Caki2 (cell line): ENCODE data around the gene FAM177B. TPM values are rescaled to one million over a fixed set of nuclear protein-coding genes. Genes with fewer than 3 reads are reported as not detected.

Source experiments
- DNase-seq: peaks from one replicate; pipeline ENCODE4 v3.0.0-alpha.2; 2015; ENCODE audit warnings: low read depth
- in situ Hi-C: cut with HindIII; loops from 2 replicates; pipeline ENCODE4 v1.10.0; 2016; ENCODE audit warnings: low sequenced_read_pairs, low pct_unique_long_range_greater_than_20kb, mixed read lengths
- total RNA-seq: library from RNA; depleted of rRNA; stranded (reverse); fragments of >200 nt; shearing (Covaris generic); gene quantifications from 2 replicates; pipeline ENCODE4 v1.2.3, GENCODE V29; 2014; ENCODE audit warnings: low replicate concordance; rRNA removed

Gene FAM177B
- 1.4 TPM in 1 of 2 replicates, not detected in the other for total RNA-seq

GRCh38 chr1:222736972-222737371, at the start of gene FAM177B:
TSS of gene FAM177B (plus strand) at chr1:222737202. CDS start at chr1:222746546, 9,344 bp downstream.
- in situ Hi-C loops, result loop anchor here (25.0 kb wide), 1 partner anchor 350 kb away; no protein-coding TSS in a partner anchor
- peak; percentile 46 for DNase-seq

DNA sequence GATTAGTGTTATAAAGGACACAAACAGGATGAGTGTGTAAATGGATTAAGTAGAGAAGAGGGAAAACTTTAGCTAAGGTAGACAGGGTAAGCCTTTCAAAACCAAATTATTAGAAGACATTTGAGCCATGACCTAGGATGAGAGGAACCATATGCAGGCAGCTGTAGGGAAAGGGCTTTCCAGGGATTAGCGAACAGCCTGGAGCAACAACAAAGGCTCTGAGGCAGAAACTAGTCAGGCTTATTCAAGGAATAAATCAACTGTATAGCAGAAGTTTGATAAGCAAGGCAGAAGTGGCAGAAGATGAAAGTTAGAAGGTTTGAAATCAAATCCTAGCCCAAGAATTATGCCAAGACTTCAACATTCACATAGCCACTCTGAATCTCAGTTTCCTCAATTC, 46.0 kb upstream of the FAM177B start:
- no peak for DNase-seq
- in situ Hi-C loops, result no loop called here

DNA sequence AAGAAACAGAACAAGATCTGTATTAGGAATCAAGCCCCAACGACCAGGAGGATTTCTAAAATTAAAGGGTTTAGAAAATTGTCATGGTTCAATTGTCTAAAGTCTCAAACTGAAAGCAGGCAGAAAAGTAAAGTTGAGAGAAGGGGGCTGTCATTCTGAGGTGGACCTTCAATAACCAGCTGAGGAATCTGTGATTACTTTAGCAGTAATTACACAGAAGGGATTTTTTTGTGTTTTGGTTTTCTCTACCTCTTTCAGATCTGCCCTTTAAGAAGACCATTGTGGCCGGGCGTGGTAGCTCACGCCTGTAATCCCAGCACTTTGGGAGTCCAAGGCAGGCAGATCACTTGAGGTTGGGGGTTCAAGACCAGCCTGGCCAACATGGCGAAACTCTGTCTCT, 42.1 kb upstream of the FAM177B start:
- no peak for DNase-seq
- in situ Hi-C loops, result no loop called here

GRCh38 chr1:222696741-222697140, 40.3 kb upstream of the FAM177B start:
- DNase-seq, result no peak
- in situ Hi-C loops, result no loop called here

GRCh38 chr1:222697203-222697602, 39.8 kb upstream of the FAM177B start:
- DNase-seq, result no peak
- in situ Hi-C loops, result no loop called here

GRCh38 chr1:222697826-222698225, 39.2 kb upstream of the FAM177B start:
- no peak for DNase-seq
- in situ Hi-C loops, result no loop called here

GRCh38 chr1:222702210-222702609, 34.8 kb upstream of the FAM177B start:
- in situ Hi-C loops, result no loop called here

GRCh38 chr1:222704260-222704659, 32.7 kb upstream of the FAM177B start:
- in situ Hi-C loops, result no loop called here
- DNase-seq, result no peak

More at GRCh38 chr1:222702210-222702609, 34.8 kb upstream of the FAM177B start:
- no peak for DNase-seq

GRCh38 chr1:222706815-222707214, 30.2 kb upstream of the FAM177B start:
- no peak for DNase-seq
- in situ Hi-C loops, result no loop called here

DNA sequence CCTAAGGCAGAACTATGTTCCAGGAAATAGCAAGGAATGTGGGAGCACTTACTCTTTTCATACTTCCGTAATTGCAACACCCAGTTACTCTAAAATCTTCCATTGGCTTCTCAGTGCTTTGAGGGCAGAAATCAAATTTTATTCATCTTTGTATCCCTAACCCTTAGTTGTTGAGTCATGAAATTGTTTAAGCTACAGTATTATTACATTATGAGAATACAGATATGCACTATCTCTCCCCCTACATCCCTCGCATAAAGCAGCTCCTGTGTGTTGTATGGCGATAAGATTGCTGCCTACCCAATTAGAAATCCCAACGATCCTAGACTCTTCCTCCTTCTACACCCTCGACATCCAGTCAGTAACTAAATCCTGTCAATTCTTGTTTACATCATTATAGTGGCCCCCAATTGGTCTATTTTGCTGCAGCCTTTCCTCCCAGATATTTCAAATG, 27.3 kb upstream of the FAM177B start:
- in situ Hi-C loops, result no loop called here
- DNase-seq, result no peak

DNA sequence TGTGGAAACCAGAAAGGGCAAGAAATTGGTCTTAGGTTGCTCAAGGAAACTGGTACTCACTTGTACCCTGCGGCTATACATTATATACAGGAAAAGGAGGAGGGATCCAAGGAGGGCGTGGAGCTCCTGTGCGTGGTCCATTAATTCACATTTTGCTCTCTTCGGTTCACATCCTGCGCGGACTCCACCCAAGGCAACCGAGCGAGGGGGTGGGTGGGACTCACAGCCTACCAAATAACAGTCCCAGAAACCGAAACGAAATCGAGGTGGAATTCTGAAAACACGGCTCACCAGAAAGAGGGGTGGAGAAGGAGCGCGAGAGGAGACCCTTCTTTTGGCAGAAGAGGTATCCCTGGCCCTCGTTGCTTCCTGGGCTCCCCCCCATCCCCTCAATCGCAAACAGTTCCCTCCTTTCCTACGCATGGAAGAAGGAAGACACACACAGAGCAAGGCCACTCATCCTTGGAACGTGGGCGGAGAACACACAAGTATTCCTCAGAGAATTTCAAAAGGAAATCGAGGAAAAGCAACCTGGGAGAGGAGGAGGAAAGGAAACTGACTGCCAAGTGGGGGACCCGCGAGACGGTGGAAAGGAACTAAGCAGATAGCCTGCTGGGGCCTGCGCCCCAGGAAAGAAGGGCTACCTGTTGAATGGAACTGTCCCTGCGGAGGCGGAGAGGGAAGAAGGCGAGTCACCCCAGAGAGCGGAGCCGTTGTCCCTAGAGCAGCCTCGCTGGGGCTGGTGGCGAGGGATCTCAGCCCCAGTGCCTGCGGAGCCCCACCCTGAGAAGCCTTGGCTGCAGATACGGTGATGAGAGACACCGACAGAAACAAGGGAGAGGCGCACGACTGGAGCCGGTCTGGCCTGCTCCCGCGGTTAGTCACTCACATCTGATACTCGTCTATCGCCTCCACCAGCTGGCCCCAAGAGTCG, 25.4 kb upstream of the FAM177B start:
- DNase-seq, result peak; percentile 66
- in situ Hi-C loops, result no loop called here

- in situ Hi-C loops, result no loop called here
- DNase-seq, result peak; percentile 90
Measured at GRCh38 chr1:222712253-222713090, 24.5 kb upstream of the FAM177B start, which contains the start of the genes AIDA and BROX. TSS of gene AIDA (minus strand) at chr1:222712491. CDS start at chr1:222712317, 174 bp downstream. TSS of gene BROX (plus strand) at chr1:222712564. CDS start at chr1:222715700, 3,136 bp downstream.

DNA sequence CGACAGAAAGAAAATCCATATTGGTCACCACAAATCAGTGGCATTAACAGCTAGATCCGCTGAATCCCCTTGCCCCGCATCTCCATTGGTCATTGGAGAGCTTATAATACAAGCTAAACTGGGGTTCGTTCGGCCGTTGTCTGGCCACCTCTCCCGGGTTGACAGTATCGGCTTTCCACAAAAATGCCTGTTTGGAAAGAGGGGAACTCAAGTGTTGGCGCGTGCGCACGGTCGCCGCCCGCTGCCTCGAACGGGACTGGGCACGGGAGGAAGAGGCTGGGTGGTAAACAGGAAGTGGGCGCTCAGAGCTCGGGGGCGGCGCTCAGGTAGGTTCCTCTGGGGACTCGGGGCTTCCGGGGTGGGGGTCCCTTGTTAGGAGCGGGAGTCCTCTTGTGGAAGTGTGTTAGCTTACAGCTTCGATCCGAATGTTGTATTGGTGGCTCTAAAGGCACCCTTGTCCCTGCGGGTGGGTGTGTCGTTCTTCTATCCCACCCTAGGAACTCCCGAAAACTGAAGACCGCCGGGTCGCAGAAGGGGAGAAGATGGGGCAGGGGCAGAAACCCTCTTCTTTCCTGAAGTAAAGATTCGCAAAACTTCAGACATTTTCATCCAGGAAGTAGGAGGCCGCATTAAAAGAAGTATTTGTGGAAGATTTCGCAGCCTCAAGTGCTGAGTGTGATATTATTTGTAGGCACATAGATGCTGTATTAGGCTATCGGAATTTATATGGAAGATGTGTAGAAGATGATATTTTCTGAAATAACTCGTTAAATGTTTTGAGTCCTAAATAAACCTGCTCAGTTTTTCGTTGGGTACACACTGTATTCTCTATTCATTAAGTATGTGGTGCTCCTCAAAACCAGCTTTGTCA, 23.7 kb upstream of the FAM177B start:
- DNase-seq, result peak; percentile 93
- in situ Hi-C loops, result no loop called here

GRCh38 chr1:222716393-222716792, 20.6 kb upstream of the FAM177B start:
- DNase-seq, result no peak
- in situ Hi-C loops, result no loop called here

DNA sequence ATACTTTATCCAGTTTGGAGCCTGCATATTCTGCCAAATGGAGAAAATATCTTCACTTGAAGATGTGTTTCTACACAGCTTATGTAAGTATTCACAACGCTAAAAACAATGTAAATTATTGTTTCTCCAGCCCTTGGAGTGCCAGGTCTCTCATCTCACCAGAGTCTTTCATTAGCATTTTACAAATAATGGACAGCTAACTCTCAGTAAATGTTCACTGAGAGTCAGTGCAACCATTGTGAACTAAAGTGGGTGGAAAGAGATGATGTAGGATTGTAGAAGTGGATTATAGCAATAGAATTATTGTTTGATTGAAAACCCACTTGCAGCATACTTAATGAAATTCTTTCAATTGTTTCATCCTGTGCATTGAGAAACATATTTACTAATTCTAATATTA, 8.3 kb upstream of the FAM177B start:
- in situ Hi-C loops, result loop anchor here (25.0 kb wide), 1 partner anchor 359 kb away; no protein-coding TSS in a partner anchor
- DNase-seq, result no peak

DNA sequence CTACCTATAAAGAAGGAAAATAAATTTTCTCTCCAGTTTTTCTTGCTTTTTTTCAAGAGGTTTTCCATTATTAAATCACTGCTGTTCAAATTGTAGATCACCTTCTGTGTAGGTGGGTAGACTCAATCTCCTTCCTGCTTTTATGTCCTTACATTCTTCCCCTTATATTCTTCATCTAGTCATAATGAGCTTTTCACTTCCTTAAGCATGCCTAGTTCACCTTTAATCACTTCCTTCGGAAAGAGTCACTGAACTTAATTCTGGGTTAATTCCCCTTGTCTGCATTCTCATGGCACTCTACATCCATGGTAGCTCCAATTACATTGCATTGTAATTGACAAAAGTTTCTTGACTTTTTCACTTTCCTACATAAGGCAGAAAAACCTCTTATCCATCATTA, 6.1 kb upstream of the FAM177B start:
- no peak for DNase-seq
- in situ Hi-C loops, result loop anchor here (25.0 kb wide), 1 partner anchor 356 kb away; no protein-coding TSS in a partner anchor
